ENCODE data around the gene CABP7.

The CABP7 gene

GRCh38 chr22:29719899-29720645, at the start of gene CABP7:
Gene CABP7, plus strand, starts transcription at chr22:29720003. Its CDS starts 422 bp downstream, at chr22:29720425.
- Mint-ChIP-seq H3K4me3 (peak within 1 kb of the TSS; percentile 38), H3K27ac (no peak within 1 kb of the TSS), H3K4me1 (no peaks in the 10 kb centered on the region), H3K27me3 (ENCODE audit: low read depth, poor library complexity) (peaks cover 79% of the 10 kb centered on the region), H3K36me3 (ENCODE audit: low read depth) (no peaks in the 10 kb centered on the region), H3K9me3 (no peaks in the 10 kb centered on the region)
- DNase-seq = peak; percentile 47
- TF ChIP-seq CTCF (IDR thresholded peaks at IDR 0.05) = no peak

GRCh38 chr22:29670626-29671025, 49.2 kb upstream of the CABP7 start:
- H3K27ac Mint-ChIP-seq = no peak overlapping the region
- no peak for DNase-seq
- peaks cover 11% of the 10 kb centered on the region for H3K4me1 Mint-ChIP-seq
- no peak for TF ChIP-seq CTCF (IDR thresholded peaks at IDR 0.05)
- H3K9me3 Mint-ChIP-seq = no peaks in the 10 kb centered on the region
- peaks cover 55% of the 10 kb centered on the region for H3K36me3 Mint-ChIP-seq (ENCODE audit: low read depth)
- no peak overlapping the region for H3K4me3 Mint-ChIP-seq
- H3K27me3 Mint-ChIP-seq (ENCODE audit: low read depth, poor library complexity) = peaks cover 3% of the 10 kb centered on the region

DNA sequence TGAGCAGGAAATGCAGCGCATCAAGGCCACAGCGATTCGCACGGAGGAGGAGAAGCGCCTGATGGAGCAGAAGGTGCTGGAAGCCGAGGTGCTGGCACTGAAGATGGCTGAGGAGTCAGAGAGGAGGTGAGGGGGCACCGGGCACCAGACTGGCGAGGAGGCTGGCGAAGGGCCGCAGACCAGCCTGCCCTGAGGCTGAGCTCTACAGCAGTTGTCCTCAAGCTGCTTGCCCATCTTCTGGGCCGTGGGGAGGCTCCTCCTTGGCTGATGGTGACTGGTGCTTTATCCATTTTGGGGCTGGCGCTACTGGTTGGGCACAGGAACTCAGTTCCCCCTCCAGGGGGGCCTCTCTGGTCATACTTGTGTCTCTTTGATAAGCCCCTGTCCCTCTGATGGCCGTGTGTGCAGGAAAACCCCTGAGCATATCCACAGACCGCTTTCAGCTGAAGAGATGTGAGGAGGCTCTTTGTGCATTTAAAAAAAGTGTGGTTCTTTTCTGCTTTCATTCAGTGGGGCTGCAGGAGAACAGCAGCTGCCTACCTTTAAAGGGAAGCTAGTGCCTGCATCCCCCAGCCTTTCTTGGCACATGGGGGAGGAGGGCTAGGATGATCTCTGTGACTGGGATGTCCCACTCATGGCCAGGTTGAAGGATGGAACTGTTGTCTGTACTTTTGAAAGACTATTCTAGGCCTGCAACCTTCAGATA, 46.3 kb upstream of the CABP7 start:
- Mint-ChIP-seq H3K4me3 (no peak overlapping the region), H3K27ac (no peak overlapping the region), H3K27me3 (ENCODE audit: low read depth, poor library complexity) (peaks cover 3% of the 10 kb centered on the region), H3K36me3 (ENCODE audit: low read depth) (peaks cover 63% of the 10 kb centered on the region), H3K9me3 (no peaks in the 10 kb centered on the region), H3K4me1 (peaks cover 11% of the 10 kb centered on the region)
- DNase-seq = no peak
- no peak for TF ChIP-seq CTCF (IDR thresholded peaks at IDR 0.05)

DNA sequence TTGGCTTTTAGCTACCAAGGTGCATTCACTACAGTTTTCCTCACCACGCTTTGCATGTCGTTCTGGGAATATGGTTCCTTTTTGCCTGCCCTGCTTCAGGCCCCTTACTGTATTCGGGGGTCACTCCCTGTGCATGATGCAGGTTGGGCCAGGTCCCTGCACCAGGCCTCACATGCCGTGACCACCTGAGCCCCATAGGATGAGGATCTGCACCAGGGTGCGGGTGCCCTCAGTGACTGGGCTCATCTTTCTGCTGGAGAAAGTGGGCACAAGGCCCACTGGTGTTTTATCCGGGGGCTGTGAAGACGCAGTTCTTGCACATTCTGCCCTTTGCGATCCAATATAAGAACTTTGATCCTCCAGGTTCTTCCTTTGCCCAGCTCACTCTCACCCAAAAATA, 45.7 kb upstream of the CABP7 start:
- Mint-ChIP-seq H3K4me3 (no peak overlapping the region), H3K27ac (no peak overlapping the region), H3K36me3 (ENCODE audit: low read depth) (peaks cover 62% of the 10 kb centered on the region), H3K9me3 (no peaks in the 10 kb centered on the region), H3K27me3 (ENCODE audit: low read depth, poor library complexity) (peaks cover 3% of the 10 kb centered on the region), H3K4me1 (peaks cover 11% of the 10 kb centered on the region)
- no peak for DNase-seq
- TF ChIP-seq CTCF (IDR thresholded peaks at IDR 0.05) = no peak

- Mint-ChIP-seq H3K4me3 (no peak overlapping the region), H3K36me3 (ENCODE audit: low read depth) (peaks cover 71% of the 10 kb centered on the region), H3K9me3 (no peaks in the 10 kb centered on the region), H3K4me1 (peaks cover under 1% of the 10 kb centered on the region), H3K27ac (no peak overlapping the region), H3K27me3 (ENCODE audit: low read depth, poor library complexity) (peaks cover 3% of the 10 kb centered on the region)
- TF ChIP-seq CTCF (IDR thresholded peaks at IDR 0.05) = no peak
- DNase-seq = no peak
These were observed 40.5 kb upstream of the CABP7 start for GRCh38 chr22:29679316-29679715.
